IMR-90 (cell line): ENCODE measurements around the gene REG3A.

Source experiments
- BHLHE40 ChIP-seq: fragments of 150-350 bp; IDR thresholded peaks from 2 replicates; pipeline ENCODE4 v1.6.1; 2016; ENCODE audit warnings: mild to moderate bottlenecking, low read depth, low read length
- CEBPB ChIP-seq: IDR thresholded peaks from 2 replicates; pipeline ENCODE4 v1.6.1; 2012; ENCODE audit warnings: low read depth, low read length, improper control_type of control experiment
- CHD1 ChIP-seq: IDR thresholded peaks from 2 replicates; pipeline ENCODE4 v1.6.1; 2012; ENCODE audit warnings: low read depth, low read length, improper control_type of control experiment
- CTCF ChIP-seq: conservative IDR thresholded peaks from 2 replicates; pipeline ENCODE4 v1.5.1; 2012; ENCODE audit warnings: mild to moderate bottlenecking, low read depth, low read length, improper control_type of control experiment
- ELK1 ChIP-seq: fragments of 150-350 bp; IDR thresholded peaks from 2 replicates; pipeline ENCODE4 v1.6.1; 2016; ENCODE audit warnings: low read depth, mild to moderate bottlenecking, low read length, moderate library complexity, borderline replicate concordance
- MAFK ChIP-seq: IDR thresholded peaks from 2 replicates; pipeline ENCODE4 v1.6.1; 2012; ENCODE audit warnings: low read depth, low read length, improper control_type of control experiment
- MAZ ChIP-seq: IDR thresholded peaks from 2 replicates; pipeline ENCODE4 v1.6.1; 2012; ENCODE audit warnings: low read depth, mild to moderate bottlenecking, low read length, improper control_type of control experiment, moderate library complexity, borderline replicate concordance
- MXI1 ChIP-seq: IDR thresholded peaks from 2 replicates; pipeline ENCODE4 v1.6.1; 2012; ENCODE audit warnings: low read depth, mild to moderate bottlenecking, low read length, moderate library complexity, borderline replicate concordance
- POLR2A ChIP-seq: IDR thresholded peaks from 2 replicates; pipeline ENCODE4 v1.6.1; 2012; ENCODE audit warnings: mild to moderate bottlenecking, low read depth, low read length
- RAD21 ChIP-seq: IDR thresholded peaks from 2 replicates; pipeline ENCODE4 v1.6.1; 2012; ENCODE audit warnings: low read length, improper control_type of control experiment
- RCOR1 ChIP-seq: IDR thresholded peaks from 2 replicates; pipeline ENCODE4 v1.6.1; 2012; ENCODE audit warnings: mild to moderate bottlenecking, low read length, improper control_type of control experiment; ENCODE audit not compliant: insufficient replicate concordance
- SMC3 ChIP-seq: fragments of 150-350 bp; IDR thresholded peaks from 2 replicates; pipeline ENCODE4 v1.6.1; 2016; ENCODE audit warnings: low read depth, mild to moderate bottlenecking, antibody characterized with exemption, low read length, moderate library complexity
- USF2 ChIP-seq: fragments of 150-350 bp; IDR thresholded peaks from 2 replicates; pipeline ENCODE4 v1.6.1; 2017; ENCODE audit warnings: mild to moderate bottlenecking, antibody characterized with exemption, low read length, low read depth

GRCh38 chr2:79159030-79159429, 523 bp downstream of the REG3A start:
- TF ChIP-seq CTCF (no peak), BHLHE40 (no peak), POLR2A (no peak), USF2 (no peak), MXI1 (no peak), CEBPB (0 out of 2 replicates have a peak, but pooled peaks have one; percentile 11), RCOR1 (no peak), ELK1 (no peak), SMC3 (no peak), MAZ (no peak), MAFK (no peak), CHD1 (no peak), RAD21 (no peak)
